Epithelial cell of esophagus (primary cell): ENCODE measurements around the gene RPL22.
A peak's percentile ranks its signal among the peaks of the same experiment; 100 is the strongest.

Experiments used
- DNase-seq: peaks from one replicate; pipeline ENCODE4 v3.0.0; 2010; ENCODE audit warnings: low read depth
- H3K4me3 ChIP-seq: 2 replicates; pipeline ENCODE4 v1.5.1; 2011; ENCODE audit warnings: mild to moderate bottlenecking, low read length, control low read depth
- TF ChIP-seq, protein P1 (sequence below): IDR thresholded peaks from 2 replicates; pipeline ENCODE4 v1.5.1; 2011; ENCODE audit warnings: low read depth, mild to moderate bottlenecking, low read length, control low read depth, inconsistent platforms; ENCODE audit not compliant: insufficient read depth; ENCODE audit errors: missing control alignments

RPL22 gene

DNA sequence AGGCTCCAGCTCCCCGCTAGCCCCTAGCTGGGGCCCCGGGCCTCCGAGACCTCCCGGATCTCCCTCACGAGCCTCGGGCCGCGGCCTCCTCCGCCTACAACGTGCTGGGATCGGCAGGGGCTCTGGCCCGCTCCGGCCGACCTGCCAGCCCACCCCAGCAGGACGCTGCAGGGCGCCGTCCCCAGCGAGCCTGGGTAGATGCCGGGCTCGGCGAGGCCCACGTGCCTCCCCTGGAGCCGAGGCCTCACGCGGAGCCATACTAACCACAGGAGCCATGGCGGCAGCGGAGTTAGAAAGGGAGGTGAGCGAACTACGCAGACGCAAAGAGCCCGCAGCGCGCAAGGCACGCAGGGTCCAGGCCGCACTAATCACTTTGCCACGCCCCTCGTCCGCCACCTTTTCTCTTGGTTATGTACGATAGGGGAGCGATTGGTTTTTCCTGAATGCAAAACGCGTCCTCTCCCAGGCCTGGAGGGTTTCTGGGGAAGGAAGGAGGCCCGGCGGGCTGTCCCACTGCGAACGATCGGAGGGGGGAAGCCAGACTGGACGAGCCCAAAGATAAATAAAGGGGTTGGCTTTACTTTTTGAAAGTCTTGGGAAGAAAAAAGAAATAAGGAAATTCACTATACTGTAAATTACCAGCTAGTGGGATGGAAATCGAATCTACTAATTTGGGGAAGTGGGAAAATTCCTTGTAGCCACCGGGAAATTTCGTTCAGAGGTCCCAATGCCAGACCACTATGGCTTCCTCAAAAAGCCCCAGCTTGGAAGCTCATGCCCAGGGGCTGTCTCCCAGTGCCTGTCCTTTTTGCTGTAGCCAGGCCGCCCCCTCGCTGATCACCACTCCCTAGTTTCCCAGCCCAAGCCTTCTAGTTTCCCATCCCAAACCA lies at the start of gene RPL22:
Gene RPL22, minus strand, starts transcription at position 298 of the 890 bp plus-strand sequence. Its CDS starts 22 bp downstream, at position 276.
- peak; percentile 99 for DNase-seq
- TF ChIP-seq, protein P1, sequence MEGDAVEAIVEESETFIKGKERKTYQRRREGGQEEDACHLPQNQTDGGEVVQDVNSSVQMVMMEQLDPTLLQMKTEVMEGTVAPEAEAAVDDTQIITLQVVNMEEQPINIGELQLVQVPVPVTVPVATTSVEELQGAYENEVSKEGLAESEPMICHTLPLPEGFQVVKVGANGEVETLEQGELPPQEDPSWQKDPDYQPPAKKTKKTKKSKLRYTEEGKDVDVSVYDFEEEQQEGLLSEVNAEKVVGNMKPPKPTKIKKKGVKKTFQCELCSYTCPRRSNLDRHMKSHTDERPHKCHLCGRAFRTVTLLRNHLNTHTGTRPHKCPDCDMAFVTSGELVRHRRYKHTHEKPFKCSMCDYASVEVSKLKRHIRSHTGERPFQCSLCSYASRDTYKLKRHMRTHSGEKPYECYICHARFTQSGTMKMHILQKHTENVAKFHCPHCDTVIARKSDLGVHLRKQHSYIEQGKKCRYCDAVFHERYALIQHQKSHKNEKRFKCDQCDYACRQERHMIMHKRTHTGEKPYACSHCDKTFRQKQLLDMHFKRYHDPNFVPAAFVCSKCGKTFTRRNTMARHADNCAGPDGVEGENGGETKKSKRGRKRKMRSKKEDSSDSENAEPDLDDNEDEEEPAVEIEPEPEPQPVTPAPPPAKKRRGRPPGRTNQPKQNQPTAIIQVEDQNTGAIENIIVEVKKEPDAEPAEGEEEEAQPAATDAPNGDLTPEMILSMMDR, result no peak

DNA sequence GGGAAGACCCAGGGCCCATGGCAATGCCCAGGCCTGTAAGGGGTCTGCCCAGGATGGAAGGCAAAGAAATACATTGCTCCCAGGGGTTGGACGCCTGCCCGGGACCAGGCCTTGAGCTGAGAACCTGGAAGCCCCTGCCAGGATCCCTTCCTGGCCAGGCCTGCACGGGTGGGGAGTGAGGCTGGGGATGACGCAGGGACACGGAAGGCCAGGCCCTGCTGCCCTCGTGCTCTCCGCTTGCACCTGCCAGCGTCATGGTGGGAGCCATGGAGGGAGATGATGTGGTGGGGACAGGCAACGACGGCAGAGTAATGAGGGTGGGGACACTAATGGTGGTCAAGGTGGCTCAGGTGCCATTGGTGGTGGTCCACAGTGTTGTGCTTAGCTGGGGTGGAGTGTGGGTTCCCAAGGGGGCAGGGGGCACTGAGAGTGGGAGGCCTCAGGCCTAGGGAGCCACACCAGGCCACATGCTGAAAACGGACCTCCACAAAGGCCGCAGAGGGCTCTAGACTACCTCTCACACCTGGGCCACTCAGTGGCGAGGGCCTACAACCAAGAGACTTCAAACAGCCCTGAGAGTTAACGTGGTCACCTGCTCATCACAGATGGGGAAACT lies 48.9 kb upstream of the RPL22 start:
- no peak for DNase-seq
- no peak overlapping the region for H3K4me3 ChIP-seq
- TF ChIP-seq, protein P1, result no peak

More for the DNA sequence above, at the start of gene RPL22:
- H3K4me3 ChIP-seq, result peak within 1 kb of the TSS; percentile 98

DNA sequence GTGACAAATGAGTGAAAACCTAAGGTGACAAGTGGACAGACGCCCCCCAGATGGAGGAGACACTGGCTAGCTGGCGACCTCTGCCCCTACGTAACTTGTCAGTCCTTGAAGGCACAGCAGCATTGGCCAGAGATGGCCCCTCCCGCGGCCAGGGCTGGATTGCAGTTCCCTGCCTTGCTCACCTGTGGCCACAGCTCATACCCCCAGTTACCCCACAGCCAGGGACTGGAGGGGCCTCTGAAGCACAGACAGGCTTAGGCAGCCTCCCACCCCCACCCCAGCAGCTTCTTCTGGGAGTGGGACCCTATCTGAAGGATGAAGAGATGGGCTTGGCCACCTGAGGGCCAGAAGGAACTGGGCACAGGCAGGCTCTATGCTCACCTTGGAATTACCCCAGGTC lies 48.3 kb upstream of the RPL22 start:
- TF ChIP-seq, protein P1, result no peak
- no peak for DNase-seq
- no peak overlapping the region for H3K4me3 ChIP-seq

DNA sequence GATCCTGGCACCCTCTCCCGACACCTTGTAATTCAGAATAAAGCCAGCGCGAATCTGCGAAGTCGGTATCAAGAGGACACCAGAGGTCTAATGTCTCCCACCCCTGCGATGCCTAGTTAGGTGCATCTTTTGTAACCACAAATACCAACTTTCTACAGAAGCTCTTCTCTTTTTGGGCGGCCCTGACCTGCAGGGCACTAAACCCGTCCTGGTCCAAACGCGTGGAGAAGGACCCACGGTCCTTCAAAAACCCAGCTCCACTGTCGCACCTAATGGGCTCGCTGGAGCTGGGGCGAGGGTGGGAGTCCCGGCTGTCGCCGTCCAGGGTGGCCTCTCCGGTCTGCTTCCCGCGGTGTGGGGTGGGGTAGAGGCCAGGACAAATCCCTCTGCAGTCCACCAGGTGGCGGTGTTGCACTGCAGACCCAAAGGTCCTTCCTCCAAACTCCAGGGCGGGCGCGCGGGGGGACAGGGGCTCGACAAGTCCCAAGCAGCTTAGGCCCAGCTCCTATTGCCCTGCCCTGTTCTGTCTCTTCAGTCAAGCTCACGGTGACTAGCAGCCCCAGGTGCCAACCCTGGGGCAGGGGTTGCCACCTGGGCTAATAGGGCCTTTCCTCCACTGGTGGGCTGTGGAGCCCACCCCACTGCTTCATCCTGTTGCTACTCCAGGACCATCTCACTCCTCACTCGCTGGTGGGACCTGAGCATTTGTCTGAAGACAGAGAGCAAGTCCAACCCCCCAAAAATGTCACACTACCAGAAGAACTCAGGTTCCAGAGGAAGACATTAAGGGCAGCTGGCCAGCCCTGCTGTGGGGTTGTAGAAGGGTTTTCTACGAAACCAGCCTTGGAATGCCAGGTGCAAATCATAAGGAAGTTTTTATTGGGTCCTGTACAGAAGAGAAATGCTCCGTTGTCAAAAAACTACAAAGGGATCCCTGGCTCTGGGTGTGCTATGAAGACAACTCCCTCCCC lies 47.4 kb upstream of the RPL22 start:
- peak; percentile 82 for DNase-seq
- no peak overlapping the region for H3K4me3 ChIP-seq
- TF ChIP-seq, protein P1, result peak; percentile 85

DNA sequence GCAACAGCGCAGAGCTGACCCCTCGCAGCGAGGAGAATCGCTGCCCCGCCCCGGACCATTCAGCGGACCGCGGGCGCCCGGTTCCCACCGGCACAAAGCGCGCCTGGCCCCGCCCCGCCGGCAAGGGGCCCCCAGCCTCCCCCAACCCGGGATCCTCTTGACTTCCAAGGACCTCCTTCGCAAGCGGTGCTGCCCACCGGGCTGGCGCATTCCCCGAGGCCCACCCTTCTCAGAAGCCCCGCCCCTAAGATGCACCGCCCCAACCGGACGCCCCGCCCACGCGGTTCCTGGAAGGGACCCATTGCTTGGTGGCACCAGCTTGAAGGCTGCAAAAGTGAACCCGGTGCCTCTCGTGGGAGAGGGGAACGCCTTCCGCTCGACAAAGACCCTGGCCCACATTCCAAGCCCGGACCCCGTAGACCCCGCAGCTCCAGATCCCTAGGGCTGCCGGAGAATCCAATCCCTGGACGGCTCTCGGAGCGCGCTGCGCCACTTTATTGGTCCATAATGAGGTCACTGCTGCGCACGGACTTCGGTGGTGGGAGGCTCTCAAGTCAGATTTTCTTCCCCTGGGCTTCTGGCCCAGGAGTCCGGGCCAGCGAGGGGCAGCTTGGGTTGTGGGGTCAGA lies 46.6 kb upstream of the RPL22 start:
- TF ChIP-seq, protein P1, result no peak
- H3K4me3 ChIP-seq, result no peak overlapping the region
- peak; percentile 45 for DNase-seq
